ENCODE measurements around the gene ADAMTSL5.
"Not testable (repeated sequence)": the region's sequence is repeated elsewhere in the genome, so short reads cannot be mapped to it uniquely, and the experiment has no call there.

ADAMTSL5 gene

DNA sequence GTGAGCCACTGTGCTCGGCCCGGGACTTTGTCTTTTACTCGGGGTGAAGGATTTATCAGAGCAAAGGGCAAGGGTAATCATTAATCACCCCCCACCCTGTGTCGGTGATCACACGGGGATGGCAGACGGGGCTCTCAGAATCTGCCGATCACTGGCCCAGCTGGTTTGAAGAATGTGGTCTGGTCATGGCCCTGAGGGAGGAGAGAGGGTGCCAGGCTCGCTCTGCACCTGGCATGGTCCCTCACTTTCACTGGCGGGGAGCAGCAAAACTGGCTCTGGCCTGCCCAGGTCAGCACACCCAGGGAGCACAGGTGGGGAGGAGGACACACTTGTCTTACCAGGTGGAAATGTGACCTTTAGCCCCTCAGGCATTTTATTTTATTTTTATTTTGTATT lies 11.6 kb downstream of the ADAMTSL5 start:
- Histone ChIP-seq H3K36me3 (ENCODE audit: control insufficient read depth, insufficient read depth, low read length, severe bottlenecking) (no peaks in the 10 kb centered on the region), H3K9me3 (ENCODE audit: control insufficient read depth, low read length) (no peaks in the 10 kb centered on the region), H3K4me3 (ENCODE audit: low read length) (no peak overlapping the region), H3K4me1 (ENCODE audit: control insufficient read depth, insufficient read depth, low read length) (peaks cover 4% of the 10 kb centered on the region), H3K9ac (ENCODE audit: low read length) (no peak overlapping the region), H3K27me3 (replicated peaks; ENCODE audit: control insufficient read depth, insufficient read depth, low read length) (peaks cover 26% of the 10 kb centered on the region)
- no peak for DNase-seq (ENCODE audit: low read depth)

DNA sequence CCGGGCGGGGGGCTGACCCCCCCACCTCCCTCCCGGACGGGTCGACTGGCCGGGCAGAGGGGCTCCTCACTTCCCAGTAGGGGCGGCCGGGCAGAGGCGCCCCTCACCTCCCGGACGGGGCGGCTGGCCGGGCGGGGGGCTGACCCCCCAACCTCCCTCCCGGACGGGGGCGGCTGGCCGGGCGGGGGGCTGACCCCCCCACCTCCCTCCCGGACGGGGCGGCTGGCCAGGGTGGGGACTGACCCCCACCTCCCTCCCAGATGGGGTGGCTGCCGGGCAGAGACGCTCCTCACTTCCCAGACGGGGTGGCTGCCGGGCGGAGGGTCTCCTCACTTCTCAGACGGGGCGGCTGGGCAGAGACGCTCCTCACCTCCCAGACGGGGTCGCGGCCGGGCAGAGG lies 13.6 kb downstream of the ADAMTSL5 start:
- H3K4me1 ChIP-seq (ENCODE audit: control insufficient read depth, insufficient read depth, low read length); DNase-seq (ENCODE audit: low read depth); H3K36me3 ChIP-seq (ENCODE audit: control insufficient read depth, insufficient read depth, low read length, severe bottlenecking); H3K9me3 ChIP-seq (ENCODE audit: control insufficient read depth, low read length); H3K4me3 ChIP-seq (ENCODE audit: low read length); H3K9ac ChIP-seq (ENCODE audit: low read length): not testable (repeated sequence)
- peaks cover 34% of the 10 kb centered on the region for H3K27me3 ChIP-seq (replicated peaks; ENCODE audit: control insufficient read depth, insufficient read depth, low read length)

DNA sequence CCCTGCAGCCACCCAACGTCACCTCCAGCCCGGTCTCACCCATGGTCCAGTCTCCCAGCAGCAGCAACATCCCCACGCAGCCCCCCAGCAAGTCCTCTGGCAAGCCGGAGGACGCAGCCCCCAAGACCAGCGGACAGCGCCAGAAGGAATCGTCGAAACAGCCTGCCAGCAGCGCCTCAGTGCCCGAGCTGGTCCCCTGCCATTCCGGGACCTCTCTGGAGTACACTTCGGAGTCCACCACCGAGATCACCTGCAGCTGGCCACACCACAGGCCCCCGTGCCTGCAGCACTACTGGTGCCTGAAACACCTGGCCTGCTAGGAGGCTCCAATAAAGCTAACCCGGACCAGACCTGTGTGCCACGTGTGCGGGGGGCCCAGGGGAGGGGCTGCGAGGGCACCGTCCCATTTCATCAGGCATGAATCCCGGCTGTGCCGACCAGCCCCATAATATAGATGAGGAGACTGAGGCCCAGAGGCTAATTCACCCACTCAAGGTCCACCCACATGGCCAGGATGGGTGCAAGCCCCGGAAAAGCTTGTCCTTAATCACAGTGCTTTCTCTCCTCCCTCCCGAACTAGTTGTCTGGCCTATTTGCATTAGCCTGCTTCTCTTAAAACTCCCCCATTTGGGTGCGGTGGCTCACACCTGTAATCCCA lies 15.1 kb downstream of the ADAMTSL5 start:
- Histone ChIP-seq H3K27me3 (replicated peaks; ENCODE audit: control insufficient read depth, insufficient read depth, low read length) (peaks cover 20% of the 10 kb centered on the region), H3K36me3 (ENCODE audit: control insufficient read depth, insufficient read depth, low read length, severe bottlenecking) (no peaks in the 10 kb centered on the region), H3K4me3 (ENCODE audit: low read length) (no peak overlapping the region), H3K4me1 (ENCODE audit: control insufficient read depth, insufficient read depth, low read length) (peaks cover 14% of the 10 kb centered on the region), H3K9ac (ENCODE audit: low read length) (no peak overlapping the region), H3K9me3 (ENCODE audit: control insufficient read depth, low read length) (no peaks in the 10 kb centered on the region)
- DNase-seq (ENCODE audit: low read depth), result no peak

DNA sequence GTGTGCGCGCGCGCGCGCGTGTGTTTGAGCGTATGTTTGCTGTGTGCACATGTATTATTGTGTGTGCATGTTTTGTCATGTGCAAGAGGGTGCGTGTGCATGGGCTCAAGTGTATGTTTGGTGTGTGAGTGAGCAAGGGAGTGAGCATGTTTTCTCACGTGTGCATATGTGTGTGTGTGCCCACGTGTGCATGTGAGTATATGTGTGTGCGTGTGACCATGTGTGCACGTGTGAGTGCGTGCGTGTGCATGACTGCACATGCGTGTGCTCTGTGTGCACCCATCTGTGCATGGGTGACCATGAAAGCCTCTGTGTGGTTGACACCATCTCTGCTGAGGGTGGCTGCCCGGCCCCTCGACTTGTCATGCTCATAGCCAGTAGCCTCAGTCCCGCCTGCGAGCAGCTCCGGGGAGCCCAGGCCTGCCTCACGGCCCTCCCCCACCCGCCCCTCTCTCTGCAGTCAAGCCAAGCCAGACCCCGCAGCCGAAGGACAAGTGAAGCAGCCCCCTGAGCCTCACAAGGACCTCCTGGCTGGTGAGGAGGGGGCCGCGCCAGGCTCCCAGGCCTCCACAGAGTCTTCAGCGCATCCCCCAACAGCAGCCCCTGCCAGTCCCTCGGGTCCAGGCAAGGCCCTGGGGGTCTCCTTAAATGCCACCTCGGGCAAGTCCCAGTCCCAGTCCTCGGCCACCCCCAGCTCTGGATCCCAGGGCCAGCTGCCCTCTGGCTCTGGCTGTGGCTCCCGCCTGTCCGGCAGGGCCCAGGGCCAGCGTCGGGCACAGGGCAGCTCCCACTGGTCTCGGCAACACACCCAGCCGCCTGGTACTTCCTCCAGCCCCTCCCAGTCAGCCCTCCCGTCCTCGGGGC lies 15.9 kb downstream of the ADAMTSL5 start:
- Histone ChIP-seq H3K9ac (ENCODE audit: low read length) (no peak overlapping the region), H3K9me3 (ENCODE audit: control insufficient read depth, low read length) (no peaks in the 10 kb centered on the region), H3K4me1 (ENCODE audit: control insufficient read depth, insufficient read depth, low read length) (peaks cover 15% of the 10 kb centered on the region), H3K36me3 (ENCODE audit: control insufficient read depth, insufficient read depth, low read length, severe bottlenecking) (no peaks in the 10 kb centered on the region), H3K27me3 (replicated peaks; ENCODE audit: control insufficient read depth, insufficient read depth, low read length) (peaks cover 18% of the 10 kb centered on the region), H3K4me3 (ENCODE audit: low read length) (no peak overlapping the region)
- no peak for DNase-seq (ENCODE audit: low read depth)

GRCh38 chr19:1495799-1496713 lies 16.8 kb downstream of the ADAMTSL5 start:
- Histone ChIP-seq H3K4me1 (ENCODE audit: control insufficient read depth, insufficient read depth, low read length) (peaks cover 19% of the 10 kb centered on the region), H3K9me3 (ENCODE audit: control insufficient read depth, low read length) (no peaks in the 10 kb centered on the region), H3K9ac (ENCODE audit: low read length) (no peak overlapping the region), H3K36me3 (ENCODE audit: control insufficient read depth, insufficient read depth, low read length, severe bottlenecking) (no peaks in the 10 kb centered on the region), H3K4me3 (ENCODE audit: low read length) (no peak overlapping the region), H3K27me3 (replicated peaks; ENCODE audit: control insufficient read depth, insufficient read depth, low read length) (peaks cover 23% of the 10 kb centered on the region)
- DNase-seq (ENCODE audit: low read depth), result no peak

DNA sequence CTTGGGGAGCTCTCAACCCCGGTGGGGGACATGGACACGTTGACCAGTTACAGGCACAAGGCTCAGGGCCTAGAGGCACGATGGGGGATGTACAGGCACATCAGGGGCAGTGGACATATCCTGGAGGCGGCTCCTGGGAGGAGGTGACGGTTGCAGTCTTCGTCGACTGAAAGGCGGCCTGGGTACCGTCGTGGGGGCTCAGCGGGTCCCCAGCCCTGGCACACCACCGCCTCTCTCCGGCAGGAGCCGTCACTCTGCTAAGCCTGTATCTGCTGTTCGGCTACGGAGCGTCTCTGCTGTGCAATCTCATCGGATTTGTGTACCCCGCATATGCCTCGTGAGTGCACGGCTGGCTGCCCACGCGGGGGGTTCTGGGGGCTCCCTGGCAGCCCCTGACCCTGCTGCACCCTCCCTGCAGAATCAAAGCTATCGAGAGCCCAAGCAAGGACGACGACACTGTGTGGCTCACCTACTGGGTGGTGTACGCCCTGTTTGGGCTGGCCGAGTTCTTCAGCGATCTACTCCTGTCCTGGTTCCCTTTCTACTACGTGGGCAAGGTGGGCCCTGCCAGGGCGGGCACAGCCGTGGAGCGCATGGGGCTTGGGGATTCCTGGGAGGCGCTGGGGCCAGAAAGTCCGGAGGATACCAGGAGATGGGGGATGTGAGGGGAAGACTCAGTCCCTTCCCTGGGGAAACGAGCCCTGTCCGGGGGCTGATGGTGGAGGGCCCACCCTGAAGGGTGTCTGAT lies 17.6 kb downstream of the ADAMTSL5 start:
- peaks cover 19% of the 10 kb centered on the region for H3K4me1 ChIP-seq (ENCODE audit: control insufficient read depth, insufficient read depth, low read length)
- H3K9me3 ChIP-seq (ENCODE audit: control insufficient read depth, low read length), result no peaks in the 10 kb centered on the region
- DNase-seq (ENCODE audit: low read depth), result no peak
- peaks cover 23% of the 10 kb centered on the region for H3K27me3 ChIP-seq (replicated peaks; ENCODE audit: control insufficient read depth, insufficient read depth, low read length)
- no peaks in the 10 kb centered on the region for H3K36me3 ChIP-seq (ENCODE audit: control insufficient read depth, insufficient read depth, low read length, severe bottlenecking)
- H3K4me3 ChIP-seq (ENCODE audit: low read length), result no peak overlapping the region
- H3K9ac ChIP-seq (ENCODE audit: low read length), result no peak overlapping the region

- Histone ChIP-seq H3K36me3 (ENCODE audit: control insufficient read depth, insufficient read depth, low read length, severe bottlenecking) (no peaks in the 10 kb centered on the region), H3K9ac (ENCODE audit: low read length) (no peak overlapping the region), H3K4me3 (ENCODE audit: low read length) (no peak overlapping the region), H3K27me3 (replicated peaks; ENCODE audit: control insufficient read depth, insufficient read depth, low read length) (peaks cover 23% of the 10 kb centered on the region), H3K9me3 (ENCODE audit: control insufficient read depth, low read length) (no peaks in the 10 kb centered on the region), H3K4me1 (ENCODE audit: control insufficient read depth, insufficient read depth, low read length) (peaks cover 19% of the 10 kb centered on the region)
- no peak for DNase-seq (ENCODE audit: low read depth)
These were observed 18.6 kb downstream of the ADAMTSL5 start for GRCh38 chr19:1494115-1494815.

DNA sequence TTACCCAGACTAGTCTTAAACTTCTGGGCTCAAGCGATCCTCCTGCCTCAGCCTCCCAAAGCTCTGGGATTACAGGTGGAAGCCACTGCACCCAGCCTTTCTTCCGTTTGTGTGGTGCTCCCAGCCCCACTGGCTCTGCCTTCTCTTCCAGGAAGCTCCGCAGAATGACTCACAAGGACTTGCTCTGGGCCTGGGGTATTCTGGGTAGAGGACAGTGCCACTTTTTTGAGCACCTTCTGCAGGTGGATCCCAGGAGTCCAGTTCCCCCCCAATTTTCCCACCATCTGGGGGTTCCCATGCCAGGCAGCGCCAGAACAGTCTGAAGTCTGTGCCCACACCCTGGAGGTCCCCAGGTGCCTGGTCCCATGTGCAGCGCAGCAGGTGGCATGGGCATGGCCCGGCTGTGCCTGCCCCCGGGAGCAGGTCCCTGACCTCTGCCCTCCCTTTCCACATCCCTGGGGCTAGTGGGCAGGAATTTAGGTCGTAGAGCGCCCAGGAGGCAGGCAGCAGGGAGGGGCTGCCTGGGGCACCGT lies 20.3 kb downstream of the ADAMTSL5 start:
- no peaks in the 10 kb centered on the region for H3K36me3 ChIP-seq (ENCODE audit: control insufficient read depth, insufficient read depth, low read length, severe bottlenecking)
- H3K9me3 ChIP-seq (ENCODE audit: control insufficient read depth, low read length), result no peaks in the 10 kb centered on the region
- DNase-seq (ENCODE audit: low read depth), result no peak
- peaks cover 23% of the 10 kb centered on the region for H3K27me3 ChIP-seq (replicated peaks; ENCODE audit: control insufficient read depth, insufficient read depth, low read length)
- H3K4me1 ChIP-seq (ENCODE audit: control insufficient read depth, insufficient read depth, low read length), result peaks cover 19% of the 10 kb centered on the region
- no peak overlapping the region for H3K9ac ChIP-seq (ENCODE audit: low read length)
- H3K4me3 ChIP-seq (ENCODE audit: low read length), result no peak overlapping the region

- H3K36me3 ChIP-seq (ENCODE audit: control insufficient read depth, insufficient read depth, low read length, severe bottlenecking), result no peaks in the 10 kb centered on the region
- H3K4me1 ChIP-seq (ENCODE audit: control insufficient read depth, insufficient read depth, low read length), result peaks cover 19% of the 10 kb centered on the region
- no peak for DNase-seq (ENCODE audit: low read depth)
- no peaks in the 10 kb centered on the region for H3K9me3 ChIP-seq (ENCODE audit: control insufficient read depth, low read length)
- H3K27me3 ChIP-seq (replicated peaks; ENCODE audit: control insufficient read depth, insufficient read depth, low read length), result peaks cover 22% of the 10 kb centered on the region
- H3K4me3 ChIP-seq (ENCODE audit: low read length), result peak overlapping the region; percentile 81
- H3K9ac ChIP-seq (ENCODE audit: low read length), result peak overlapping the region; percentile 75
These were observed 21.0 kb downstream of the ADAMTSL5 start for GRCh38 chr19:1491849-1492170.

- H3K9me3 ChIP-seq (ENCODE audit: control insufficient read depth, low read length), result no peaks in the 10 kb centered on the region
- peak within 1 kb of the TSS; percentile 88 for H3K4me3 ChIP-seq (ENCODE audit: low read length)
- H3K4me1 ChIP-seq (ENCODE audit: control insufficient read depth, insufficient read depth, low read length), result peaks cover 19% of the 10 kb centered on the region
- peak within 1 kb of the TSS; percentile 75 for H3K9ac ChIP-seq (ENCODE audit: low read length)
- no peaks in the 10 kb centered on the region for H3K36me3 ChIP-seq (ENCODE audit: control insufficient read depth, insufficient read depth, low read length, severe bottlenecking)
- DNase-seq (ENCODE audit: low read depth), result no peak
- peaks cover 17% of the 10 kb centered on the region for H3K27me3 ChIP-seq (replicated peaks; ENCODE audit: control insufficient read depth, insufficient read depth, low read length)
These were observed 21.5 kb downstream of the ADAMTSL5 start, which contains the start of gene REEP6 for GRCh38 chr19:1491114-1491848. REEP6 (plus strand) TSS chr19:1491181; CDS start chr19:1491270, 89 bp downstream.
